Parathyroid adenoma (tissue), 2 donors: ENCODE data around the gene NDUFV2.
"Not testable (repeated sequence)": the region's sequence is repeated elsewhere in the genome, so short reads cannot be mapped to it uniquely, and the experiment has no call there.

Source experiments
- H2AFZ ChIP-seq: fragments of 300-600 bp; sonication (generic); one replicate; pipeline ENCODE4 v1.7.0; 2017; ENCODE audit warnings: antibody characterized with exemption, mild to moderate bottlenecking
- H3K27ac ChIP-seq: fragments of 300-600 bp; sonication (generic); one replicate; pipeline ENCODE4 v1.7.0; 2017
- H3K27me3 ChIP-seq: fragments of 300-600 bp; sonication (generic); one replicate; pipeline ENCODE4 v1.7.0; 2017; ENCODE audit warnings: low read length; ENCODE audit not compliant: control insufficient read depth, insufficient read depth
- H3K36me3 ChIP-seq: fragments of 300-600 bp; sonication (generic); one replicate; pipeline ENCODE4 v1.7.0; 2017; ENCODE audit warnings: low read length; ENCODE audit not compliant: control insufficient read depth, insufficient read depth
- H3K4me1 ChIP-seq: fragments of 300-600 bp; sonication (generic); one replicate; pipeline ENCODE4 v1.7.0; 2017; ENCODE audit warnings: control low read depth
- H3K4me2 ChIP-seq: fragments of 300-600 bp; sonication (generic); one replicate; pipeline ENCODE4 v1.7.0; 2017; ENCODE audit warnings: low read length
- H3K4me3 ChIP-seq: fragments of 300-600 bp; sonication (generic); one replicate; pipeline ENCODE4 v1.7.0; 2017; ENCODE audit warnings: low read depth, low read length
- H3K79me2 ChIP-seq: fragments of 300-600 bp; sonication (generic); one replicate; pipeline ENCODE4 v1.7.0; 2017; ENCODE audit warnings: control low read depth
- H3K9ac ChIP-seq: fragments of 300-600 bp; sonication (generic); one replicate; pipeline ENCODE4 v1.7.0; 2017; ENCODE audit warnings: mild to moderate bottlenecking
- H3K9me3 ChIP-seq: fragments of 300-600 bp; sonication (generic); one replicate; pipeline ENCODE4 v1.7.0; 2017; ENCODE audit warnings: low read length; ENCODE audit not compliant: control insufficient read depth
- CTCF ChIP-seq: fragments of 300-600 bp; sonication (generic); IDR thresholded peaks from one replicate; pipeline ENCODE4 v1.7.0; 2017; ENCODE audit warnings: antibody characterized with exemption, mild to moderate bottlenecking
- donor health status: primary hyperparathyroidism.

The NDUFV2 gene

GRCh38 chr18:9091066-9091476 lies 11.4 kb upstream of the NDUFV2 start:
- no peak for TF ChIP-seq CTCF
- no peak overlapping the region for H3K9ac ChIP-seq

GRCh38 chr18:9092665-9093064 lies 9.8 kb upstream of the NDUFV2 start:
- Histone ChIP-seq H3K4me3 (no peak overlapping the region), H3K27ac (no peak overlapping the region), H3K27me3 (no peaks in the 10 kb centered on the region), H3K9ac (no peak overlapping the region), H3K79me2 (no peaks in the 10 kb centered on the region), H2AFZ (no peak overlapping the region), H3K4me2 (no peak overlapping the region), H3K9me3 (no peaks in the 10 kb centered on the region), H3K4me1 (no peaks in the 10 kb centered on the region), H3K36me3 (no peaks in the 10 kb centered on the region)
- no peak for TF ChIP-seq CTCF

More at GRCh38 chr18:9091066-9091476, 11.4 kb upstream of the NDUFV2 start:
- H3K27me3 ChIP-seq, result no peaks in the 10 kb centered on the region
- H3K4me3 ChIP-seq, result no peak overlapping the region
- no peak overlapping the region for H3K27ac ChIP-seq
- no peak overlapping the region for H2AFZ ChIP-seq
- H3K9me3 ChIP-seq, result no peaks in the 10 kb centered on the region
- H3K79me2 ChIP-seq, result no peaks in the 10 kb centered on the region
- H3K4me1 ChIP-seq, result no peaks in the 10 kb centered on the region
- H3K4me2 ChIP-seq, result no peak overlapping the region
- H3K36me3 ChIP-seq, result no peaks in the 10 kb centered on the region

- H2AFZ ChIP-seq, H3K79me2 ChIP-seq, H3K4me3 ChIP-seq, H3K9me3 ChIP-seq, H3K36me3 ChIP-seq, H3K9ac ChIP-seq, H3K4me1 ChIP-seq, H3K27ac ChIP-seq, H3K27me3 ChIP-seq, H3K4me2 ChIP-seq: not testable (repeated sequence)
Measured at GRCh38 chr18:9093109-9093508, 9.4 kb upstream of the NDUFV2 start.

- H3K27me3 ChIP-seq, result no peaks in the 10 kb centered on the region
- H3K4me2 ChIP-seq, result no peak overlapping the region
- no peak overlapping the region for H3K4me3 ChIP-seq
- H3K9me3 ChIP-seq, result no peaks in the 10 kb centered on the region
- H3K27ac ChIP-seq, result no peak overlapping the region
- peak overlapping the region; percentile 8 for H2AFZ ChIP-seq
- TF ChIP-seq CTCF, result no peak
- no peak overlapping the region for H3K9ac ChIP-seq
- no peaks in the 10 kb centered on the region for H3K36me3 ChIP-seq
- no peaks in the 10 kb centered on the region for H3K79me2 ChIP-seq
- no peaks in the 10 kb centered on the region for H3K4me1 ChIP-seq
Measured at GRCh38 chr18:9094307-9095226, 7.9 kb upstream of the NDUFV2 start.

- TF ChIP-seq CTCF, result no peak
- Histone ChIP-seq H3K4me1 (no peaks in the 10 kb centered on the region), H3K79me2 (no peaks in the 10 kb centered on the region), H2AFZ (peak overlapping the region; percentile 8), H3K27me3 (no peaks in the 10 kb centered on the region), H3K36me3 (no peaks in the 10 kb centered on the region), H3K9ac (no peak overlapping the region), H3K4me2 (no peak overlapping the region), H3K4me3 (no peak overlapping the region), H3K27ac (no peak overlapping the region), H3K9me3 (no peaks in the 10 kb centered on the region)
Measured at GRCh38 chr18:9095297-9096006, 7.0 kb upstream of the NDUFV2 start.
